HFF-Myc (cell line): Measurements from ENCODE around the gene KRTAP12-1.

ENCODE experiments used
- DNase-seq: peaks from one replicate; pipeline ENCODE4 v3.0.0-alpha.2; 2011; ENCODE audit warnings: low read depth; ENCODE audit errors: extremely low read depth
- H3K4me3 ChIP-seq: replicated peaks from 2 replicates; pipeline ENCODE4 v1.5.1; 2011; ENCODE audit warnings: low read depth, mild to moderate bottlenecking, control low read depth, low read length
- TF ChIP-seq, protein P1 (sequence below): IDR thresholded peaks from 2 replicates; pipeline ENCODE4 v1.5.1; 2012; ENCODE audit warnings: mild to moderate bottlenecking, low read depth, low read length, control low read depth; ENCODE audit errors: missing control alignments

KRTAP12-1 gene, protein sequence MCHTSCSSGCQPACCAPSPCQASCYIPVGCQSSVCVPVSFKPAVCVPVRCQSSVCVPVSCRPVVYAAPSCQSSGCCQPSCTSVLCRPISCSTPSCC

DNA sequence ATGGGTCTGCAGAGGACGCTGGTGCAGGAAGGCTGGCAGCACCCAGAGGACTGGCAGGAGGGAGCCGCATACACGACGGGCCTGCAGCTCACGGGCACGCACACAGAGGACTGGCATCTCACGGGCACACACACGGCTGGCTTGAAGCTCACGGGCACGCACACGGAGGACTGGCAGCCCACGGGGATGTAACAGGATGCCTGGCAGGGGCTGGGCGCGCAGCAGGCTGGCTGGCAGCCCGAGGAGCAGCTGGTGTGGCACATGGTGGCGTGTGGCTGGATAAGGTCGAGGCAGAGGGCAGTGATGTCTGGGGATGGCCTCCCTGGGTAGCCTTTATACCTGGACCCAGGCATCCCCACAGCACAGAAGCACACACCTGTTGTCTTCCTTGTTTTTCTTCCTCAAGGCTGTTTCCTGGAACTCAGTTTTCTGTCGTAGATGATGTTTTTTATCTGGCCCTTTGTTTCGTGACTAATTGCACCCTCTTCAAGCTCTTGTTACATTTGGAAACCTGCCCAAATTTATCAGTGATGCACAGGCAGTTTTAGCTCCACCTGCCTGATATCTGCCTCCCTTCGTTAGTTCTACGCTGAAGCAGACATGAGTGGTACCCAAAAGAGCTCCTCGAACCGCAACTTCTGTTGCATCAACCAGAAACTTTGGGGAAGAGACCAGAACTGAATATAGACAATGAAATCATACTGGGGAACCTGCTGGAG is at the start of gene KRTAP12-1:
Gene KRTAP12-1 (minus strand): TSS at position 303 of the 719 bp plus-strand sequence. CDS start 40 bp downstream, at position 263.
- no peak for DNase-seq
- TF ChIP-seq, protein P1, sequence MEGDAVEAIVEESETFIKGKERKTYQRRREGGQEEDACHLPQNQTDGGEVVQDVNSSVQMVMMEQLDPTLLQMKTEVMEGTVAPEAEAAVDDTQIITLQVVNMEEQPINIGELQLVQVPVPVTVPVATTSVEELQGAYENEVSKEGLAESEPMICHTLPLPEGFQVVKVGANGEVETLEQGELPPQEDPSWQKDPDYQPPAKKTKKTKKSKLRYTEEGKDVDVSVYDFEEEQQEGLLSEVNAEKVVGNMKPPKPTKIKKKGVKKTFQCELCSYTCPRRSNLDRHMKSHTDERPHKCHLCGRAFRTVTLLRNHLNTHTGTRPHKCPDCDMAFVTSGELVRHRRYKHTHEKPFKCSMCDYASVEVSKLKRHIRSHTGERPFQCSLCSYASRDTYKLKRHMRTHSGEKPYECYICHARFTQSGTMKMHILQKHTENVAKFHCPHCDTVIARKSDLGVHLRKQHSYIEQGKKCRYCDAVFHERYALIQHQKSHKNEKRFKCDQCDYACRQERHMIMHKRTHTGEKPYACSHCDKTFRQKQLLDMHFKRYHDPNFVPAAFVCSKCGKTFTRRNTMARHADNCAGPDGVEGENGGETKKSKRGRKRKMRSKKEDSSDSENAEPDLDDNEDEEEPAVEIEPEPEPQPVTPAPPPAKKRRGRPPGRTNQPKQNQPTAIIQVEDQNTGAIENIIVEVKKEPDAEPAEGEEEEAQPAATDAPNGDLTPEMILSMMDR: no peak
- H3K4me3 ChIP-seq: no peak within 1 kb of the TSS

DNA sequence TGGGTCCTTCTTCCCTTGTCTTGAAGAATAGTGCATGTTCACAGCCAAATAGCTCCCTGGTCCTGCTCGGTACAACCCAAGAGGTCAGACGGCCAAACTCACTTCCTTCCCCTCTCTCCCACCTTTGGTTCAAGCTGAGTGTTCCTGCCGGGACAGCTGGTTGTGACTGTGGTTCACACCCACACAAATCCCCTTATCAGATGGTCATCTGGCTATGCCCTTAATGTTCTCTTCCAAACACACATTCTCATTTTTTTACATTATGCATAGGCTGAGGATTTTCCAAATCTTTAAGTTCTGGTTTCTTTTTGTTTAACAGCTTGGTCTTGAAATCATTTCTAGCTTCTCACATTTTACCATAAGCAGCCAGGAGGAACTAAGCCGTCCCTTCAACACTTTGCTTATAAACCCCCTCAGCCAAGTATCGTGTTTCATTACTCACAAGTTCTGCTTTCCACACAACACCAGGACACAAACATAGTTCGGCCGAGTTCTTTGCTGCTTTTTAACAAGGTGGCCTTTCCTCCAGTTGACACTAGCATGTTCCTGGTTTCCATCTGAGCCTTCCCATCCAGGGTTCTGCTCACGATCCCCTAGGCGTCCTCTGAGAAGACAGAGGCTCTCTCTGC is 49.1 kb upstream of the KRTAP12-1 start:
- no peak for DNase-seq
- TF ChIP-seq, protein P1: no peak
- H3K4me3 ChIP-seq: no peak overlapping the region

DNA sequence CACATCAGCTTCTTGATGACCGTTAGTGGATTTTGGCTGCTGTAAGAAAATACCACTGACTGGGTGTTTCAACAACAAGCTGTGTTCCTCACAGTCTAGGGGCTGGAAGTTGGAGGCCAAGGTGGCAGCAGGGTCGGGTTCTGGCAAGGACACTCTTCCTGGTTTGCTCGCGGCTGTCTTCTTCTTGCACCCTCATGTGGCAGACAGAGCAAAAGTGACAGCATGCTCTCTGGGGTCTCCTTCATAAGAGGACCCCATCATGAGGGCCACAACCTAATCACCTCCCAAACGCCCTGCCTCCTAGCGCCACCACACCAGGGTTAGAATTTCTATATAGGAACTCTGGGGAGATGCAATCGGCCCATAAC is 48.0 kb upstream of the KRTAP12-1 start:
- DNase-seq: no peak
- no peak overlapping the region for H3K4me3 ChIP-seq
- TF ChIP-seq, protein P1: no peak

DNA sequence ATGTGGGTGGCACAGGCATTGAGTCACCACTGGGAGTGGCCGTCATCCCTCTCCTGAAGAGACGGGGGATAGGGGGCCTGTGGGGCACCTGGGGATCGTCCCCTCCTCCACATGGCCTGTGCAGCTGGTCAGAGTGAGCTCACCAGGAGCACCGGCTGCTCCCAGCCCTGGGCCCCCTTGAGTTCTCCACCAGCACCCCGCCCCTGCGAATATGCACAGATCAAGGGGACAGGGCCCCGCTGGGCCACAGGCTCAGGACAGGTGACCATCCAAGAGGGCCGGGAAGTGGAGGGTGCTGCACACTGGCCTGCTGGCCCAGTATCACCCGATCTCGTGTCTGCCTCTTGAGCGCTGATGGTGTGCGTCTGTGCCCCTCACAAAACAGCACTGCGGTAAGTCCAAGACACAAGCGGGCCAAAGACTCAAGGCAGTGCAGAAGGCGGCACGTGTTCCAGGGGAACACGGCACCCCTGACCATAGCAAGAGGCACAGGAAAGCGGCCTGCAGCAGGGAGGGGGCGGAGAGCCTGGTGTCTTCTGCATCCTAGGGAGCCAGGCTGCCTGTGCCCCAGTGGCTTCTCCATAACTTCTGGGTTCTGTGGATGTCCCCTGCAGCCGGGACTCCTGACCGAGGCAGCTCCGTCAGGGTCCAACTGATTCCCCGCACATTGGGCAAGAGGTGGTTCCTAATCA is 47.5 kb upstream of the KRTAP12-1 start:
- DNase-seq: no peak
- TF ChIP-seq, protein P1: no peak

DNA sequence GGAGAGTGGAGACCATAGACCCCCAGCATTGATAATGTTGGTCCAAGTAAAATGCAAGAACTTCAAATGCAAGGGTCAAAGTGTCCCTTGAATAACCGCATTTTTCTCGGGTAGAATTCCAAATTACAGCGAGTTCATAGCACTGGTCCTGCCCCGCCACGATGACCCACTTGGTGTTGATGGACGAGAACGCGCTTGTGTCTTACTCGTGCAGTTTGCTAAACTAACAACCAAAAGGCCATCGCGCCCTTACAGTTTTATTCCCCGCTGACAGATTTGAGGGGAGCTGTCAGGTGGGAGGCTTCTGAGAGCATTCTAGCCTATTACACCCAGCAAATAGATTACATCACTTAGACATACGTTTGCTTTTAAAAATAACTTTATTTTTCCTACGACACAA is 46.8 kb upstream of the KRTAP12-1 start:
- TF ChIP-seq, protein P1: no peak
- DNase-seq: no peak
- no peak overlapping the region for H3K4me3 ChIP-seq

More for the DNA sequence above, 47.5 kb upstream of the KRTAP12-1 start:
- no peak overlapping the region for H3K4me3 ChIP-seq

DNA sequence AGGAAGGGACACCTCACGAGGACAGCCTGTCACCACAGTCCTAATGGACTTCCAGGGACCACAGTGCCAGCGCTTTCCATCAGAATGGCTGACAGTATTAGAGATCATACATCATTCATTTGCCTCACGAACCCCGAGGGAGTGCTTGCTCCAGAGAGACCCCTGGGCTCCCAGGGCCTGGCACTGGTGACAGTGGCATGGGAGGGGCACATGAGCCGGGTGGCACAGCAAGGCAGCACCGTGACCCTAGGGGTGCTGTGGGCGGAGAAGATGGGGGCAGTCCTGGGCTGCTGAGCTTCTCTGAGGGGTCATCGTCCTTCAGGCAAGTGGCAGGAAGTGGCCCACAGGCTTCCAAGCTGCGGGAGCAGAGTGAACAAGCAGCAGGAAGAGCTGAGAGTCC is 45.8 kb upstream of the KRTAP12-1 start:
- DNase-seq: no peak
- TF ChIP-seq, protein P1: no peak
- no peak overlapping the region for H3K4me3 ChIP-seq
